ELR (cell line): Measurements from ENCODE around the gene GRN.

Source experiments
- DNase-seq: peaks from one replicate; pipeline ENCODE4 v3.0.0-alpha.2; 2015; ENCODE audit warnings: low read depth

Gene GRN

GRCh38 chr17:44344939-44345453, at the start of gene GRN:
GRN (plus strand) TSS chr17:44345302; CDS start chr17:44349165, 3,863 bp downstream.
- DNase-seq: peak; percentile 100

- DNase-seq: no peak
Observed at GRCh38 chr17:44297975-44298374, 47.1 kb upstream of the GRN start.

GRCh38 chr17:44304651-44305050, 40.5 kb upstream of the GRN start:
- DNase-seq: no peak

- DNase-seq: peak; percentile 39
Observed at GRCh38 chr17:44307387-44308186, 37.5 kb upstream of the GRN start.

- peak; percentile 81 for DNase-seq
Observed at GRCh38 chr17:44308320-44308818, 36.7 kb upstream of the GRN start, which contains the start of gene RUNDC3A. RUNDC3A (plus strand) TSS chr17:44308601; CDS start chr17:44308833, 232 bp downstream.

- no peak for DNase-seq
Observed at GRCh38 chr17:44308865-44309264, 36.2 kb upstream of the GRN start.

GRCh38 chr17:44309472-44309871, 35.6 kb upstream of the GRN start:
- no peak for DNase-seq

GRCh38 chr17:44310188-44310587, 34.9 kb upstream of the GRN start:
- no peak for DNase-seq

GRCh38 chr17:44310609-44311376, 34.3 kb upstream of the GRN start:
- DNase-seq: no peak

- no peak for DNase-seq
Observed at GRCh38 chr17:44311562-44312181, 33.4 kb upstream of the GRN start.

GRCh38 chr17:44312396-44313104, 32.6 kb upstream of the GRN start:
- no peak for DNase-seq

- DNase-seq: no peak
Observed at GRCh38 chr17:44314031-44314430, 31.1 kb upstream of the GRN start.

- DNase-seq: no peak
Observed at GRCh38 chr17:44314524-44314868, 30.6 kb upstream of the GRN start.

- peak; percentile 51 for DNase-seq
Observed at GRCh38 chr17:44314869-44315661, 30.0 kb upstream of the GRN start.

GRCh38 chr17:44315760-44316731, 29.1 kb upstream of the GRN start:
- no peak for DNase-seq

- no peak for DNase-seq
Observed at GRCh38 chr17:44317545-44317944, 27.6 kb upstream of the GRN start.

- no peak for DNase-seq
Observed at GRCh38 chr17:44318077-44318892, 26.8 kb upstream of the GRN start.

- DNase-seq: no peak
Observed at GRCh38 chr17:44320066-44320465, 25.0 kb upstream of the GRN start.
